ENCODE data around the gene GDE1. TPM values are rescaled to one million over a fixed set of nuclear protein-coding genes. Genes with fewer than 3 reads are reported as not detected.

Gene GDE1
- total RNA-seq, 4 donors from 2014 or later, result 57.3 to 80.9 (median 68.8) TPM

- no peaks in the 10 kb centered on the region for H3K9me3 ChIP-seq
- intact Hi-C loops (cut with DNase I), result loop anchor here (5.0 kb wide), 1 partner anchor 34 kb away; the partner anchor contains the start of gene VPS35L
- TF ChIP-seq POLR2A (IDR thresholded peaks at IDR 0.05) (peak in 1 of 2 donors; percentile 76), CTCF (IDR thresholded peaks at IDR 0.05) (no peak)
- peaks cover 24 to 36% of the 10 kb centered on the region in 2 donors for H3K4me1 ChIP-seq
- 1% methylated on average over 37 to 41 of the region's 51 CpGs for WGBS, 2 donors
- peak within 1 kb of the TSS in 1 of 3 donors; percentile 48 for H3K27ac ChIP-seq
- peak within 1 kb of the TSS; percentile 54 to 91 (median 84) for H3K4me3 ChIP-seq (replicated peaks in 1 of 3)
- peak; percentile 98 to 99 for DNase-seq
- H3K36me3 ChIP-seq, result peaks cover 0 to 6% of the 10 kb centered on the region in 2 donors
- no peaks in the 10 kb centered on the region for H3K27me3 ChIP-seq
Observed at GRCh38 chr16:19523559-19524355, 1.9 kb upstream of the GDE1 start, which contains the start of gene CCP110. CCP110 (plus strand) TSS chr16:19523942; CDS start chr16:19527882, 3,940 bp downstream.

GRCh38 chr16:19523184-19523558, 1.3 kb upstream of the GDE1 start:
- Histone ChIP-seq H3K27ac (no peak overlapping the region), H3K27me3 (no peaks in the 10 kb centered on the region), H3K4me3 (replicated peaks in 1 of 3) (no peak overlapping the region), H3K9me3 (no peaks in the 10 kb centered on the region), H3K36me3 (peaks cover 0 to 3% of the 10 kb centered on the region in 2 donors), H3K4me1 (peaks cover 24 to 36% of the 10 kb centered on the region in 2 donors)
- no peak for DNase-seq
- TF ChIP-seq POLR2A (IDR thresholded peaks at IDR 0.05) (no peak), CTCF (IDR thresholded peaks at IDR 0.05) (no peak)
- intact Hi-C loops (cut with DNase I), result loop anchor here (5.0 kb wide), 1 partner anchor 34 kb away; the partner anchor contains the start of gene VPS35L
- WGBS, 2 donors, result 71 to 73% methylated on average over 18 of the region's 18 CpGs

- Histone ChIP-seq H3K4me1 (peaks cover 26 to 36% of the 10 kb centered on the region in 2 donors), H3K27me3 (no peaks in the 10 kb centered on the region), H3K27ac (no peak overlapping the region), H3K9me3 (no peaks in the 10 kb centered on the region), H3K36me3 (no peaks in the 10 kb centered on the region), H3K4me3 (replicated peaks in 1 of 3) (no peak overlapping the region)
- intact Hi-C loops (cut with DNase I), result loop anchor here (5.0 kb wide), 1 partner anchor 35 kb away; the partner anchor contains the start of gene VPS35L
- WGBS, 2 donors, result 88 to 92% methylated on average over 2 of the region's 2 CpGs
- no peak for DNase-seq
- TF ChIP-seq CTCF (IDR thresholded peaks at IDR 0.05) (no peak), POLR2A (IDR thresholded peaks at IDR 0.05) (no peak)
Observed at GRCh38 chr16:19522760-19523159, 862 bp upstream of the GDE1 start.

GRCh38 chr16:19522397-19522732, 467 bp upstream of the GDE1 start:
- Histone ChIP-seq H3K4me1 (peaks cover 30 to 36% of the 10 kb centered on the region in 2 donors), H3K27ac (peak overlapping the region in 2 of 3 donors; percentile 64 to 82), H3K9me3 (no peaks in the 10 kb centered on the region), H3K27me3 (no peaks in the 10 kb centered on the region), H3K36me3 (no peaks in the 10 kb centered on the region), H3K4me3 (replicated peaks in 1 of 3) (peak overlapping the region in 1 of 3 donors; percentile 92)
- no peak for DNase-seq
- 34 to 38% methylated on average over 5 of the region's 5 CpGs for WGBS, 2 donors
- intact Hi-C loops (cut with DNase I), result loop anchor here (5.0 kb wide), 1 partner anchor 35 kb away; the partner anchor contains the start of gene VPS35L
- TF ChIP-seq POLR2A (IDR thresholded peaks at IDR 0.05) (no peak), CTCF (IDR thresholded peaks at IDR 0.05) (no peak)

GRCh38 chr16:19520861-19521331, 1.0 kb downstream of the GDE1 start:
- TF ChIP-seq POLR2A (IDR thresholded peaks at IDR 0.05) (no peak), CTCF (IDR thresholded peaks at IDR 0.05) (no peak)
- intact Hi-C loops (cut with DNase I), result loop anchor here (5.0 kb wide), 1 partner anchor 36 kb away; the partner anchor contains the start of gene VPS35L

More at GRCh38 chr16:19520861-19521331, 1.0 kb downstream of the GDE1 start:
- H3K4me1 ChIP-seq, result peaks cover 30 to 36% of the 10 kb centered on the region in 2 donors
- no peaks in the 10 kb centered on the region for H3K27me3 ChIP-seq
- 8 to 9% methylated on average over 8 of the region's 8 CpGs for WGBS, 2 donors
- peak overlapping the region in 2 of 3 donors; percentile 52 to 92 for H3K4me3 ChIP-seq (replicated peaks in 1 of 3)
- H3K27ac ChIP-seq, result peak overlapping the region; percentile 64 to 82 (median 80)
- H3K36me3 ChIP-seq, result peaks cover 6 to 9% of the 10 kb centered on the region in 2 donors
- no peaks in the 10 kb centered on the region for H3K9me3 ChIP-seq
- DNase-seq, result no peak
